ENCODE measurements around the gene MAP1LC3B2.

Gene MAP1LC3B2

DNA sequence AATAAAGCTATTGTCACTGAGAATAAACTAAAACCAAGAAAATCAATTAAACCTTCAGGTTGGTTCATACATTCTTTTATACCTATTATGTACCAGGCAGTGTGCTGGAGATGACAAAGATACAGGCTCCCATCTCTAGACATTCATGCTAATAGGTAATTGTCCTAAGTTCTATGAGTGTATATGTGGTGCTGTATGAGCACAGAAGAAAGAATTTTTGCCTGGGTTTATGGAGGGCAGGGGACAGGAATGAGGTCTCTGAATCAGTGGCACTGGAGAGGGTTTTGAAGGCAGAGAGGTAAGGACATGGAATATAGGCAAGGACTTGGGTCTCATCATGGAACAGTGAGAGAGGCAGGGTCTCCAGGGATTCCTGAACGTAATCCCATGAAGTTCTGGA, 38.7 kb downstream of the MAP1LC3B2 start:
- no peak for DNase-seq

- no peak for DNase-seq
These were observed 39.4 kb downstream of the MAP1LC3B2 start for GRCh38 chr12:116598311-116599284.

GRCh38 chr12:116599285-116600136, 40.3 kb downstream of the MAP1LC3B2 start:
- DNase-seq, result peak; percentile 70 to 74

DNA sequence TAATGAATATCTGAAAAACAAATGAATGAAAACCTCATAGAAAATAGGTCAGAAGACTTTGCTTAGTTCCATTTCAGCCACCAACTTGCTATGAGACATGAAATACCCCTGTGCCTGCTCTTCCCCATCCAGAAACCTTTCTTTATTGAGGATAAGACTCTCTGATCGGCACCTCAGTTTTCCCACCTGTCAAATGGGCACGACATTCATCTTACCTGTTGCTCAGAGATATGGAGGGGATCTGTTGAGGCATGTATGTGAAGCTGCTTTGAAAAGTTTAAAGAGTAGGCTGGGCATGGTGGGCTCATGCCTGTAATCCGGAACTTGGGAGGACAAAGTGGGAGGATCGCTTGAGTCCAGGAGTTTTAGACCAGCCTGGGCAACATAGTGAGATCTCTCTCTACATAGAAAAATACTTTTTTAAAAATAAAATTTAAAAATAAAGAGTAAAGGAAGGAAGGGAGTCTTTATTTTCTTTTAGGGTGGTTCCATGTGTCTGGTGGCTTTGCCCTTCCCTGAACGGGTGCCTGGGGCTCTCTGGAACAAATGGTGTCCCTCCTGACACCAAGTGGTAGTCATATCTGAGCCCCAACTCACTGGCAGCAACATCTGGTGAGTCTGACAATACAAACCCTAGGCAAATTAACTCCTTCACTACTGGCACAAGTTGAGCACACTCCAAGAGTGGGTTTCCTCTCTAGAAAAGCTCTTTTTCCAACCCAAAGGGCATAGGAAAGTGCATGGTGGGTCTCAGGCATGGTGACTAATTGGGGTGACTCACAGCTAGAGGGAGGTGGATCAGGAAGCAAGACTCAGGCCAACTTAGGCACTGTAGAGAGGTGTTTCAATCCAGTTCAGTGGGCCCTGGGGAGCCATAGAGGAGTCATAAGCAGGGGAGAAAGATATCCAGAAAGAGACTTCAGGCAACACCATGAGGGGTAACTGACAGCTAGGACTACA, 42.1 kb downstream of the MAP1LC3B2 start:
- peak in 1 of 2 experiments; percentile 7 for DNase-seq

DNA sequence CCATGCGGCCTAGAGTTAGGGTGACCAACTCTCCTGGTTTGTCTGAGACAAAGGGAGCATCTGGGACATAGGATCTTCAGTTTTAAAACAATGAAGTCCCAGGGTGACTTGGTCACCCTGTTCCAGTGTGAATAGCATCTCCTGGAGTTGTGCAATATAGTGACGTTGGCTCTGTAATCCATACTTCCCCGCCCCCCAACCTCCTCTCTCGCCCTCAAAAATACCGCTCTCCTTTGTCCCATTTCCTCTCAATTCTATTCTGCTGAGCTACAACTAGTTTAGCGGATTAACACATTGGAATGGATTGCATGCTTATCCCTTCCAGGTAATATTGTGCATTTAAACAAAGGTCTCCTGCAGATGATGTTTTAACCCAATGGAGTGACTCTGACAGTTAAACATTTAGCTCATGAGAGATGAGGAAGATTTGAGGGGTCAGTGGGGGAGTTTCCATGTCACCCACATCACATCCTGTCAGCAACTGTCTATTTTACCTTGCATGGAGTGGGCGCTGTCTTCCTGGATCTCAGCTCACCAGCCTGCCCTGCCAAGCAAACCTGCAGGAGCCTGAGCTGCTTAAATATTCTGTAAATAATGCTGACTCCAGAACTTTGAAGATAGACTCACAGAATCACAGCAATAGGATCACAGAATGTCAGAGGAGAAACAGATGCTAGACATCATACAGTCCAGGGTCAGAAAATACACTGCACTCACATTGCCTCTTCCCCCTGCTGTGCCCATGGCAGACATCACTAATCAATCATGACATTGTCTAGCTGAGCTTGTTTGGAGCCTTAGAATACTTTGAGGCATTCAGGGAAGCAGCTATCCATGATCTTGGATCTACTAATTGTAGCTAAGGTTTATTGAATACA, 43.0 kb downstream of the MAP1LC3B2 start:
- no peak for DNase-seq

GRCh38 chr12:116603546-116604177, 44.5 kb downstream of the MAP1LC3B2 start:
- DNase-seq, result no peak

- no peak for DNase-seq
These were observed 45.2 kb downstream of the MAP1LC3B2 start for GRCh38 chr12:116604178-116604895.

DNA sequence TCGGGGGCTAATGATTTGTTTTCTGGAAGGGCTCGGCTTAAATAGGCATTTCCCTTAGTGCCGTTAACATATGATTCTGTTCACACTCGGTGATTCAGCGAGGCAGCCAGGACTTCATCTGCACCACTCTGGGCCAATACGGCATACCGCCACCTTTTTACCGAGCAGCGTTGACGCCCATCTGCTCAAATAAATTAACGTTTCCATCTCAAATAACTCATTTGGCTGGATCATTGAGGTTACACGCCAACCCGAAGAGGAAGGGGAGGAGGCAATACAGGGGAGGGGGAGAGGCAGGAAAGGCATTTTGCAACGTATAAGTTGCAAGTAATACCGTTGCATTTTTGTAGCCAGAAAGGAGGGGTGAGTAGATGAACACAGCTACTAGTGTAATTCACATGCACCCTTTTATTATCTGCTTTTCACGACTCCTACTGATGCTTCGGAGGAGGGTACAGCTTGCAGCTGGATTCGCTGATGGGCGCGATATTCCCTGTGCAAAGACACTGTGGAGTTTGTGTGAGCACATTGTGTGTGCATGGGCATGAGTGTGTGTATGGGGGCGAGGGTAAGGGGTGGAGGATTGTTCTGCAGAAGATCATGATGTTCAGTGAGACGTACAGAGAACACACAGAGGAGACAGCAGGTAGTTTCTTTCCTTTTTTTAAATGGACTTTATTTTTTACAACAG, 45.9 kb downstream of the MAP1LC3B2 start:
- DNase-seq, result no peak

GRCh38 chr12:116606397-116606796, 47.2 kb downstream of the MAP1LC3B2 start:
- DNase-seq, result no peak

DNA sequence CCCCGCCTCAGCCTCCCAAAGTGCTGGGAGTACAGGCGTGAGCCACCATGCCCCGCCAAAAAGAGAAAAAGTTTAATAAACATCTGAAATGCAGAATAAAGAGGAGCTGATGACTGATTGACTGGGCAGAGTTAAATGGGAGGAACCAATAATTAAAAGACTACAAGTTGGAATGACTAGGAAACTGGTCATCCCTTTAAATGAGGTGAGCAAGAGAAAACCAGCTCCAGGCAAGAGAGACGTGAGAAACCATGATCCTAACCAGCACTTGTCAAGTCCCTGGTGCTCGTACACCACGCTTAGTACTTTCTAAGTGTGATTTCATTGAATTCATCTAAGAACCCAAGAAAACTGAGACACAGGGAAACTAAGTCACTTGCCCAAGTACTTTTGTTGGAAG, 47.9 kb downstream of the MAP1LC3B2 start:
- DNase-seq, result no peak

DNA sequence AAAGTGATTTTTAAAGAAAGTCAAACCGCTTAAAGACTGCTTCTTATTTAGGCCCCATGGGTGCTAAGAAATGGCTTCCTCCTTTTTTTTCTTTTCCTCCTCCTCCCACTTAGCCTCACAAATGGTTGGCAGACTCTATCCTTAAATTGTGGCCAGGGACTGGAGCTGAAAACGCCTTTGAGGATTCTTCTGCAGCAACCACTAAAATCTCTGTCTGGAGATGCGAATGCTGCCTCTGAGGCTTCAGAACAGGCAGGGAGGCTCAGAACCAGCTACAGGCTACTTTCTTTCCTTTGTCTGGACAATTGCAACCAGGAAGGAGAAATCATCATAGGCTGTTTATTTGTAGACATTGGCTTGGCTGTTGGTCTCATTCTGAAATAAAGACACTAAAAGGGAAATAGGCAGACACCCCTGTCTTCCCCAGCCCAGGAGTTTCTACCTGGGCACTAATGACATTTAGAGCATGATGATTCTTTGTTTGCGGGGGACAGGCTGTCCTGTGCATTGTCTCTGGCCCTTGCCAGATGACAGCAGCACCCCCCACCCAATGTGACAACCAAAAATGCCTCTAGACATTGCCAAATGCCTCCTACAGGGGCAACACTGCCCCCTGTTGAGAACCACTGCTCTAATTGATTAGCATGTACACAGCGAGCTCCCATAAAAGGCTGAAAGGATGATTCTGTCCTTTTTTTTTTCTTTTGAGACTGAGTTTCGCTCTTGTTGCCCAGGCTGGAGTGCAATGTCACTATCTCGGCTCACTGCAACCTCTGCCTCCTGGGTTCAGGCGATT, 50.3 kb downstream of the MAP1LC3B2 start:
- DNase-seq, result peak; percentile 24 to 31

GRCh38 chr12:116610971-116611541, 51.9 kb downstream of the MAP1LC3B2 start:
- no peak for DNase-seq

DNA sequence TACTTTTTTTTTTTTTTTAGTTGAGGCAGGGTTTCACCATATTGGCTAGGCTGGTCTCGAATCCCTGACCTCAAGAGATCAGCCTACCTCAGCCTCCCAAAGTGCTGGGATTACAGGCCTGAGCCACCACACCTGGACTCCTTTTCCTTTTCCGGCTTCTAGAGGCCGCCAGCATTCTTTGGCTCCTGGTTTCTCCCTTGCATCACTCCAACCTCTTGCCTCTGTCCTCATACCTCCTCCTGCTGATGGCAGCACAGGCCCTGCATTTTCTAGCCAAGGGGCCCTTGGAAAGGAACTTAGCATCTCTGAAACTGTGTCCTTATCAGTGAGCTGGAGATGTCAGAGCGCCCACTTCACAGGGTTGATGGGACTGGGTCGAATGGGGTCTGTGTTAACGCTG, 53.3 kb downstream of the MAP1LC3B2 start:
- no peak for DNase-seq

GRCh38 chr12:116613256-116613655, 54.1 kb downstream of the MAP1LC3B2 start:
- DNase-seq, result no peak

GRCh38 chr12:116614194-116614915, 55.2 kb downstream of the MAP1LC3B2 start:
- no peak for DNase-seq

DNA sequence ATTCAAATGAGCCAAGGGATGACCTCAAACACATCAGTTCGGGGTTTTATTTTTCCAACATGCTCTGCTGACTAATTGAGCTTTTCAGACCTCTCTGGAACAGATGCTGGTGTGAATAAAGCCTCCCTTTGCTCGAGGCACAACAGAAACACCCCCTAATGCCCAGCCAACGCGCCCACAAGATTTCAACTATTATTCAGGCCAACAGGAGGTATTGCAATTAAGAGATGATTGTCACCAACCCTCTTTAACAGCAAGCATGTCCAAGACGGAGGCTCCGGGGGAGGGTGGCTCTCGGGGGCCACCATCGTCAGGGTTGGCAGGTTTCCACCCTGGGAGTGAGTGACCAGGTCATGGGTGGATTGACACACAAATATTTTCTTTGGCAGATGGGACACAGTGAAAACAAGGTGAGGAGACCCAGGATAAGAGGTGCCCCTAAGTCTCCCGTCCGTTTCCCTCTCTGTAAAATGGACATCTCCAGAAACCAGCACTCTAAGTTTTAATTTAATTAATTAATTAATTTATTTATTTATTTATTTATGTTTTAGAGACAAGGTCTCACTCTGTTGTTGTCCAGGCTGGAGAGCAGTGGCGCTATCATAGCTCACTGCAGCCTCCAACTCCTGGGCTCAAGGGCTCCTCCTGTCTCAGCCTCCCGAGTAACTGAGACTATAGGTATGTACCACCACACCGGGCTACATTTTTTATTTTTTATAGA, 56.1 kb downstream of the MAP1LC3B2 start:
- no peak for DNase-seq
